PFSK-1 (cell line): ENCODE measurements around the gene LGALS12.

ENCODE experiments used
- FOXP2 ChIP-seq: optimal IDR thresholded peaks from 2 replicates; pipeline ENCODE3; 2011; ENCODE audit warnings: borderline replicate concordance, control low read depth, inconsistent platforms; ENCODE audit not compliant: insufficient read depth; ENCODE audit errors: extremely low read length, extremely low read depth
- POLR2AphosphoS5 ChIP-seq: IDR thresholded peaks from 2 replicates; pipeline ENCODE4 v1.6.1; 2012; ENCODE audit warnings: low read depth, mild to moderate bottlenecking, control low read depth, low read length, moderate library complexity
- SIN3A ChIP-seq: IDR thresholded peaks from 2 replicates; pipeline ENCODE4 v1.6.1; 2012; ENCODE audit warnings: mild to moderate bottlenecking, low read length, moderate library complexity, borderline replicate concordance; ENCODE audit not compliant: insufficient read depth
- TAF1 ChIP-seq: IDR thresholded peaks from 2 replicates; pipeline ENCODE4 v1.6.1; 2012; ENCODE audit warnings: low read length, control low read depth, borderline replicate concordance; ENCODE audit not compliant: insufficient read depth
- TF ChIP-seq, protein P1 (sequence below), 2 experiments: IDR thresholded peaks; 2 replicates each; pipeline versions ENCODE4 v1.6.1 to v1.8.0; 2011 to 2012; ENCODE audit warnings: low read depth in 2 of 2, low read length in 2 of 2, control low read depth in 1 of 2, inconsistent platforms in 1 of 2, mild to moderate bottlenecking in 1 of 2, moderate library complexity in 1 of 2; ENCODE audit not compliant: insufficient read depth in 1 of 2

LGALS12 gene

DNA sequence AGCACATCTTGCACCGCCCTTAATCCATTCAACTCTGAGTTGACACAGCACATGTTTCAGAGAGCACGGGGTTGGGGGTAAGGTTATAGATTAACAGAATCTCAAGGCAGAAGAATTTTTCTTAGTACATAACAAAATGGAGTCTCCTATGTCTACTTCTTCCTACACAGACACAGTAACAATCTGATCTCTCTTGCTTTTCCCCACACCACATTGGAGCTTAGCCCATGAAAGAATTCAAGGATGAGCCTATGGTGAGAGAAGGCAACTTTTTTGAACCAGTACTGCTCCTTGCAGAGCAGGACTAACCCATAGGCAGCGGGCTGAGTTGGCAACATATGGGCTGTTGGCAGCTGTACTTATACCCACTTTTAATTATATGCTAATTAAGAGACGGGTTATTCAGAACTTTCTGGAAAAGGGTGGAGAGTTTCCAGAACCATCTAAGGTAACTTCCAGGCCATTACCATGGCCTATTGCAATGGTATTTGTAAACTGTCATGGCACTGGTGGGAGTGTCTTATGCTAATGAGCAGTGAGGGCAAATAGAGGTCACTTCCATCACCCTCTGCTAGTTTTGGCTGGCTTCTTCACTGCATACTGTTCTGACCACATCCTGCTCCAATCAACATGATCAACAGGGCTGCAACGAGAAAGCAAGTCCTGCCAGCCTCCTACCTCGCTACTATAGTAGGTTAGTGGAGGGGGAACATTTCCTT, 25.3 kb downstream of the LGALS12 start:
- TF ChIP-seq SIN3A, result 0 out of 2 replicates have a peak, but pooled peaks have one; percentile 22

DNA sequence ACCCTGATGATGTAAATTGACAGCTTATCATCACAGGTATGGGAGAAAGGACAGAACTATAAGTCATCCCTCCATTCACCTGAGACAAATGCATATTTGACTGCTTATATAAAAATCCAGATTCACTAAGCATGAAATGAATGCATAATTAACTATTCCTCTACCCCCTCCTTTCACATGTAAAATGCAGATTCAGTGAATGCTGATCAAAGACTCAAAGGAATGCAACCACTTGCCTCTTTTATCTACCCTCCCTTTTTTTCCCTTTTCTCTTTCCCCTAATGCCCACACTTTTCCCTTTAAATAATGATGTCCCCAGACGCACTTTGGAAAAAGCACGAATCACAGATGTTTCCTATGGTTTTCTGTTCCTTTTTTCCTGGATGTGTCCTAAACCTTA, 26.2 kb downstream of the LGALS12 start:
- no peak for TF ChIP-seq TAF1

DNA sequence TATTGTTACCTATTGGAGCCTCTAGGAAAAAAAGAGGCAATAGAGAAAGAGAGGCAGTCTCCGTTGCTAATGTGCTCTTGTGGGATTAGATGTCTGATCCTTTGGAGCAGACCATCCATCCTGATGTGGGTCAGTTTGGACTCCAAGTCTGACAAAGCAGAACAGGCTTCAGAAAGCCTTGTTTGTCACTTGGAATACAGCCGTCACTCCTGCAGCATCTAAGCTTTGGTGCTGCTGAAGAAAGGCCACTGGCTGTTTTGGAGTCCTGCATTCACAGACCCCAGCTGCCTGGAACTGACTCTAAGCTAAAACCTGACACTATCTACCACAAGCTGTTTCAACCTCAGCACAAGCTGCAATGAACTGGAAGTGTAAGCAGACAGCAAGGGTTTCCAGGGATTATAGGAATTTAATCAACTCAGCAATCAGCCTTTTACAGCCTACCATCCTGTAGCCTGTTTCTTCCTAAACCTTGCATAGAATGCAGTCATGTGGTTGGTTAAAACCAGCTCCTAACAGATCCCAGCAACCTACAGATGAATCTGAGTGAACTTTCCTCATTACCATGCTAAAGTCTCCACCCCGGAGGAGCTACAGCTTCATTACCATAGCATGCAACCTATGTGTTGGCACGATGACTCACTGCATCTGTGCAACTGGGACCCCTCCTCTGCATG, 27.1 kb downstream of the LGALS12 start:
- TF ChIP-seq, protein P1, sequence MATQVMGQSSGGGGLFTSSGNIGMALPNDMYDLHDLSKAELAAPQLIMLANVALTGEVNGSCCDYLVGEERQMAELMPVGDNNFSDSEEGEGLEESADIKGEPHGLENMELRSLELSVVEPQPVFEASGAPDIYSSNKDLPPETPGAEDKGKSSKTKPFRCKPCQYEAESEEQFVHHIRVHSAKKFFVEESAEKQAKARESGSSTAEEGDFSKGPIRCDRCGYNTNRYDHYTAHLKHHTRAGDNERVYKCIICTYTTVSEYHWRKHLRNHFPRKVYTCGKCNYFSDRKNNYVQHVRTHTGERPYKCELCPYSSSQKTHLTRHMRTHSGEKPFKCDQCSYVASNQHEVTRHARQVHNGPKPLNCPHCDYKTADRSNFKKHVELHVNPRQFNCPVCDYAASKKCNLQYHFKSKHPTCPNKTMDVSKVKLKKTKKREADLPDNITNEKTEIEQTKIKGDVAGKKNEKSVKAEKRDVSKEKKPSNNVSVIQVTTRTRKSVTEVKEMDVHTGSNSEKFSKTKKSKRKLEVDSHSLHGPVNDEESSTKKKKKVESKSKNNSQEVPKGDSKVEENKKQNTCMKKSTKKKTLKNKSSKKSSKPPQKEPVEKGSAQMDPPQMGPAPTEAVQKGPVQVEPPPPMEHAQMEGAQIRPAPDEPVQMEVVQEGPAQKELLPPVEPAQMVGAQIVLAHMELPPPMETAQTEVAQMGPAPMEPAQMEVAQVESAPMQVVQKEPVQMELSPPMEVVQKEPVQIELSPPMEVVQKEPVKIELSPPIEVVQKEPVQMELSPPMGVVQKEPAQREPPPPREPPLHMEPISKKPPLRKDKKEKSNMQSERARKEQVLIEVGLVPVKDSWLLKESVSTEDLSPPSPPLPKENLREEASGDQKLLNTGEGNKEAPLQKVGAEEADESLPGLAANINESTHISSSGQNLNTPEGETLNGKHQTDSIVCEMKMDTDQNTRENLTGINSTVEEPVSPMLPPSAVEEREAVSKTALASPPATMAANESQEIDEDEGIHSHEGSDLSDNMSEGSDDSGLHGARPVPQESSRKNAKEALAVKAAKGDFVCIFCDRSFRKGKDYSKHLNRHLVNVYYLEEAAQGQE (IDR thresholded peaks at IDR 0.05; ENCODE audit: insufficient read depth in 1 of 2, low read depth in 2 of 2, low read length in 2 of 2), result no peak
- TF ChIP-seq FOXP2, result no peak
- no peak for TF ChIP-seq SIN3A
- TF ChIP-seq POLR2AphosphoS5, result no peak
- no peak for TF ChIP-seq TAF1

DNA sequence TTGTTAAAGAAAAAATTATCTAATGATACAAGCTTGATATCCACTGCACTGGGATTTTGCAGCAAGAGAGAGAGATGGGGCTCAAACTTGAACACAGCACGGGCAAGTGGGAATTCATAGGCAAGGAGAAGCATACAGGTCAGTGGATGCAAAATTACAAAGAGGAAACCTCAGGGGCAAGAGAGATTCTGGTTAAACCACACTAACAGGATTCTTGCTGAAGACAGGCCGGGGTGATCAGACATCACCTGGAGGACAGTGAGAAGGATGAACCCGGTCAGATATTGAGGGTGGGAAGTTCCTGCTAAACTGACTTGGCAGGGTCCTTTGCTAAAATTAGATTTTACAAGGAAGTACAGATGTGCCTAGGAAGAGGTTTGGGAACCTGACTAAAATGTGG, 28.2 kb downstream of the LGALS12 start:
- TF ChIP-seq TAF1, result no peak
- TF ChIP-seq SIN3A, result no peak
- no peak for TF ChIP-seq POLR2AphosphoS5
- TF ChIP-seq, protein P1 (IDR thresholded peaks at IDR 0.05; ENCODE audit: insufficient read depth in 1 of 2, low read depth in 2 of 2, low read length in 2 of 2), result no peak
- no peak for TF ChIP-seq FOXP2

DNA sequence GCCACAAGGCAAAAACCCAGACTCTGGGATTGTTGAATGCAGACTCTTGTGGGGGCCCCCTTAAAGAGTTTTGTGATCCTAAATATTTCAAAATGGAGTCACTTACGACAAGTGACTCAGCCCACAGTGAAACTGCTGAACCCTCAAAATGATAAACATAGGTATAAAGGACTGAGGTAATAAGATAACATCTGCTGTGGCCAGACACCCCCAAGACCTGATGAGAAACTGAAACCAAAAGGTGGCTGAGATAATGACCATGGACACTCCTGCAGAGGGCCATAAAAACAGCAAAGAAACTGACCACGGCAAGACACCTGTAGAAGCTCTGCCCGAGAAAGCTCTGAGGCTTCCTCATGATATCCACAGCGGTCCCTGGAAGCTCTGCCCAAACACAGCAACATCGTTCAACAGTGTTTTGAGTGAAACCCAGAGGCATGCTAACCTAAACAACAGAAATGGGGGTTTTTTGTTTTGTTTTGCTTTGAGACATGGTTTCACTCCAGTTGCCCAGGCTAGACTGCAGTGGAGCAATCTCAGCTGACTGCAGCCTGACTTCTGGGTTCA, 29.1 kb downstream of the LGALS12 start:
- TF ChIP-seq POLR2AphosphoS5, result no peak
- TF ChIP-seq SIN3A, result no peak
- no peak for TF ChIP-seq TAF1
- no peak for TF ChIP-seq FOXP2
- TF ChIP-seq, protein P1 (IDR thresholded peaks at IDR 0.05; ENCODE audit: insufficient read depth in 1 of 2, low read depth in 2 of 2, low read length in 2 of 2), result no peak

DNA sequence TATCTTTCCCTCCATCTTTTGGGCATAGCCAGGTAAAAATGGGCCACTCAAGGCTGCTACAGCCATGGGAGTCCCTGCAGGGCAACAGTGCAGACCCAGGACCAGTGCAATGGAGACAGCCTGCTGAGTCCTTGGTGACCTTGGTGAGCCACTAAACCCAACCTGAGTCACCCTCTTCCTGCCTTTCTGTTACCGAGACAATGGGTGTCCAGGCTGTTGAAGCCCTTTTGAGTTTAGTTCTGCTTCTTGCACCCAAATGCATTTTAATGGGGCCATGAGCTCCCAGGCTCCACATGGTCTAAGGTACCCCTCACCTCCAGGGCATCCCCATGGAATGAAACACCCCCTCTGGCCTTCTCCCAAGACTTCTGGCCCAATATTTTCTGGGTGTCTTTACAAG, 29.9 kb downstream of the LGALS12 start:
- TF ChIP-seq POLR2AphosphoS5 (no peak), FOXP2 (no peak), SIN3A (no peak), TAF1 (no peak)
- TF ChIP-seq, protein P1 (IDR thresholded peaks at IDR 0.05; ENCODE audit: insufficient read depth in 1 of 2, low read depth in 2 of 2, low read length in 2 of 2), result no peak
